B cell (primary cell): Measurements from ENCODE around the gene PIGH. TPM values are rescaled to one million over a fixed set of nuclear protein-coding genes. Genes with fewer than 3 reads are reported as not detected.

Experiments
- ATAC-seq: fragments of 200-7000 bp; cut with Tn5 transposase; one replicate; pipeline ENCODE4 v1.10.0; 2021; ENCODE audit warnings: low read depth, mild to moderate bottlenecking, moderate number of reproducible peaks, moderate library complexity
- CTCF ChIA-PET: fragments of 350-600 bp; sonication (Branson Sonifier 250); formaldehyde crosslinking; loops from one replicate; lab custom pipeline; 2021; ENCODE audit warnings: antibody characterized with exemption, inconsistent platforms; lab: Charles Lee
- POLR2A ChIA-PET: fragments of 350-600 bp; sonication (Branson Sonifier 250); formaldehyde crosslinking; loops from one replicate; lab custom pipeline; 2021; ENCODE audit warnings: antibody characterized with exemption; lab: Charles Lee
- DNase-seq: peaks from one replicate; pipeline ENCODE4 v3.0.0; 2013
- H2AFZ ChIP-seq: 2 replicates; pipeline ENCODE4 v1.6.1; 2012; ENCODE audit warnings: mild to moderate bottlenecking, low read depth, low read length; ENCODE audit not compliant: insufficient read depth, poor library complexity, severe bottlenecking
- H3K27ac ChIP-seq, 2 donors: 1 replicate in 1 of 2; 2 replicates in 1 of 2; pipeline ENCODE4 v1.5.1; 2012 to 2013; ENCODE audit warnings: low read length in 2 of 2, mild to moderate bottlenecking in 2 of 2, moderate library complexity in 1 of 2
- H3K27me3 ChIP-seq, 4 experiments: fragments of 200-600 bp in 1 of 4; sonication (generic) in 1 of 4; replicated peaks in 1 of 4; 1 replicate in 2 of 4; 2 replicates in 2 of 4; pipeline versions ENCODE4 v1.6.1 to v1.7.0; 2013 to 2016; ENCODE audit warnings: low read length in 3 of 4, mild to moderate bottlenecking in 2 of 4, mixed read lengths in 1 of 4, moderate library complexity in 1 of 4; ENCODE audit not compliant: insufficient read depth in 4 of 4, control insufficient read depth in 3 of 4; ENCODE audit errors: control extremely low read depth in 1 of 4
- H3K36me3 ChIP-seq, 2 experiments: replicated peaks in 1 of 2; 1 replicate in 1 of 2; 2 replicates in 1 of 2; pipeline versions ENCODE4 v1.6.1 to v1.7.1; 2013; ENCODE audit warnings: low read length in 1 of 2; ENCODE audit not compliant: insufficient read depth in 2 of 2, control insufficient read depth in 1 of 2; ENCODE audit errors: control extremely low read depth in 1 of 2, extremely low read depth in 1 of 2
- H3K4me1 ChIP-seq, 2 donors: fragments of 200-600 bp in 1 of 2; sonication (generic) in 1 of 2; 1 replicate in 1 of 2; 2 replicates in 1 of 2; pipeline versions ENCODE4 v1.5.1 to v1.6.1; 2013 to 2017; ENCODE audit warnings: low read length in 2 of 2; ENCODE audit not compliant: control insufficient read depth in 2 of 2, insufficient read depth in 2 of 2
- H3K4me2 ChIP-seq: replicated peaks from 2 replicates; pipeline ENCODE3; 2012; ENCODE audit warnings: mild to moderate bottlenecking, low read depth, low read length; ENCODE audit not compliant: poor library complexity, severe bottlenecking
- H3K4me3 ChIP-seq, 5 experiments: fragments of 200-600 bp in 1 of 5; sonication (generic) in 1 of 5; 1 replicate in 3 of 5; 2 replicates in 2 of 5; pipeline versions ENCODE4 v1.5.1 to v1.7.0; 2011 to 2016; ENCODE audit warnings: low read length in 4 of 5, mild to moderate bottlenecking in 4 of 5, low read depth in 2 of 5, control low read depth in 1 of 5, moderate library complexity in 1 of 5; ENCODE audit not compliant: insufficient read depth in 1 of 5; ENCODE audit errors: control extremely low read depth in 1 of 5, extremely low read depth in 1 of 5
- H3K79me2 ChIP-seq: fragments of 200-600 bp; sonication (generic); one replicate; pipeline ENCODE4 v1.6.0; 2016; ENCODE audit warnings: low read length; ENCODE audit not compliant: control insufficient read depth, insufficient read depth
- H3K9ac ChIP-seq: fragments of 200-600 bp; sonication (generic); 2 replicates; pipeline ENCODE4 v1.6.1; 2017; ENCODE audit warnings: mild to moderate bottlenecking, low read length, moderate library complexity
- H3K9me3 ChIP-seq, 3 donors: one replicate each; pipeline versions ENCODE4 v1.6.1 to v1.7.1; 2013; ENCODE audit warnings: low read length in 2 of 3; ENCODE audit not compliant: control insufficient read depth in 2 of 3, insufficient read depth in 1 of 3; ENCODE audit errors: control extremely low read depth in 1 of 3
- H4K20me1 ChIP-seq: 2 replicates; pipeline ENCODE4 v1.6.0; 2012; ENCODE audit warnings: mild to moderate bottlenecking, low read length; ENCODE audit not compliant: insufficient read depth, control insufficient read depth, poor library complexity, severe bottlenecking
- H3K27ac Mint-ChIP-seq: one replicate; pipeline ENCODE4 v1.8.0; 2021; ENCODE audit warnings: mixed read lengths
- H3K27me3 Mint-ChIP-seq: one replicate; pipeline ENCODE4 v1.8.0; 2021; ENCODE audit warnings: mixed read lengths
- H3K4me1 Mint-ChIP-seq: one replicate; pipeline ENCODE4 v1.8.0; 2021; ENCODE audit warnings: mixed read lengths
- H3K4me3 Mint-ChIP-seq: one replicate; pipeline ENCODE4 v1.8.0; 2021; ENCODE audit warnings: mixed read lengths
- H3K9me3 Mint-ChIP-seq: one replicate; pipeline ENCODE4 v1.8.0; 2022; ENCODE audit warnings: mixed read lengths; ENCODE audit not compliant: insufficient read depth
- CTCF ChIP-seq: fragments of 200-600 bp; IDR thresholded peaks from one replicate; pipeline ENCODE4 v1.8.0; 2022; ENCODE audit warnings: antibody characterized with exemption, mild to moderate bottlenecking
- EZH2 ChIP-seq: IDR thresholded peaks from 2 replicates; pipeline ENCODE4 v1.6.1; 2012; ENCODE audit warnings: borderline replicate concordance, low read depth, mild to moderate bottlenecking, moderate library complexity, low read length; ENCODE audit not compliant: insufficient read depth, poor library complexity, severe bottlenecking
- WGBS: methylation state at CpG from one replicate; pipeline ENCODE4 v1.1.5; 2013; ENCODE audit warnings: missing lambda C conversion rate; ENCODE audit not compliant: insufficient coverage; 5-methylcytosine and 5-hydroxymethylcytosine counted together
- intact Hi-C: fragments of 100-400 bp; cut with micrococcal nuclease; formaldehyde crosslinking; loops from one replicate; pipeline ENCODE4 v1.10.0; 2022
- polyA plus RNA-seq: library from polyadenylated mRNA; depleted of rRNA; stranded (reverse); fragments of >200 nt; gene quantifications from 2 replicates; pipeline ENCODE4 v1.2.3, GENCODE V29; 2012
- total RNA-seq, 2 donors: library from RNA; stranded (reverse); fragments of 120-200 nt in 1 of 2; gene quantifications; 1 replicate in 1 of 2; 2 replicates in 1 of 2; pipeline versions ENCODE4 v1.2.3 to v1.2.4, GENCODE V29; 2013 to 2022

PIGH gene
- total and polyA plus RNA-seq, 2 donors (not counting 1 experiment from before 2014, with no cell fraction given) = 26.7 to 48.0 TPM

- Histone ChIP-seq H4K20me1 (no peaks in the 10 kb centered on the region), H3K4me2 (no peak overlapping the region), H3K9ac (no peak overlapping the region), H2AFZ (no peak overlapping the region), H3K27ac (no peak overlapping the region), H3K4me3 (no peak overlapping the region), H3K4me1 (no peaks in the 10 kb centered on the region), H3K27me3 (no peaks in the 10 kb centered on the region), H3K79me2 (no peaks in the 10 kb centered on the region), H3K9me3 (peaks cover 0 to 2% (median 0%) of the 10 kb centered on the region in 3 donors), H3K36me3 (no peaks in the 10 kb centered on the region)
- ChIA-PET POLR2A (interaction anchor here (0.7 kb wide), 1 partner anchor 110 kb away, joined by 3 read pairs; no protein-coding TSS in a partner anchor), CTCF (interaction anchor here (3.8 kb wide), 1 partner anchor 130 kb away, joined by 26 read pairs; no protein-coding TSS in a partner anchor)
- no peak for TF ChIP-seq CTCF
- no peak for TF ChIP-seq EZH2
- ATAC-seq (no peak), DNase-seq (no peak)
- Mint-ChIP-seq H3K4me1 (no peaks in the 10 kb centered on the region), H3K27ac (no peak overlapping the region), H3K9me3 (no peaks in the 10 kb centered on the region), H3K27me3 (peaks cover 8% of the 10 kb centered on the region), H3K4me3 (no peak overlapping the region)
- intact Hi-C loops = no loop called here
- 86% methylated on average over 6 of the region's 7 CpGs for WGBS
Observed at GRCh38 chr14:67557118-67557517, 43.0 kb downstream of the PIGH start.

DNA sequence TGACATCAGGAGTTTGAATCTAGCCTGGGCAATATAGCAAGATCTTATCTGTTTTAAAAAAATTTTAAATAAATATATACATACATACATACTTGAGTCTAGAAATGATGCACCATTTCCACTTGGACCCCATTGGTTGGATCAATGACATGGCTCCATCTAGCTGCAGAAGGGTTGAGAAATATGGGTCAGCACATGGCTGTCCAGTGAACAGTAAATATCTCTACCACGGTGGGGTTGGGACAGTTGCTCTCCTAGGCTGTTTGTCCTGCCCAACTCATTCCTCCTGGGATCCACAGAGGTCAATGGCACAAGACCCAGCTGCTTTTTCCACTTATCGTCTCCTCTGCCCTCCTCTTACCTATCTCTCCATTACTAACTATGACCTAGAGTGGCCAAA, 43.4 kb downstream of the PIGH start:
- H3K4me2 ChIP-seq = no peak overlapping the region
- POLR2A ChIA-PET = interaction anchor here (0.7 kb wide), 1 partner anchor 110 kb away, joined by 3 read pairs; no protein-coding TSS in a partner anchor
- no peaks in the 10 kb centered on the region for H3K79me2 ChIP-seq
- Mint-ChIP-seq H3K9me3 (no peaks in the 10 kb centered on the region), H3K27ac (no peak overlapping the region), H3K27me3 (peaks cover 8% of the 10 kb centered on the region), H3K4me1 (no peaks in the 10 kb centered on the region), H3K4me3 (no peak overlapping the region)
- no peaks in the 10 kb centered on the region for H3K9me3 ChIP-seq
- ATAC-seq = no peak
- no peak for TF ChIP-seq EZH2
- intact Hi-C loops = no loop called here
- 80% methylated on average over 1 of the region's 2 CpGs for WGBS
- no peak overlapping the region for H2AFZ ChIP-seq
- no peaks in the 10 kb centered on the region for H4K20me1 ChIP-seq
- no peak overlapping the region for H3K27ac ChIP-seq
- no peak overlapping the region for H3K4me3 ChIP-seq
- no peaks in the 10 kb centered on the region for H3K27me3 ChIP-seq
- CTCF ChIA-PET = interaction anchor here (0.7 to 3.8 kb wide), 3 partner anchors 9 to 129 kb away, joined by 3 to 26 read pairs (median 4); no protein-coding TSS in a partner anchor
- no peaks in the 10 kb centered on the region for H3K36me3 ChIP-seq
- no peaks in the 10 kb centered on the region for H3K4me1 ChIP-seq
- no peak for DNase-seq
- H3K9ac ChIP-seq = no peak overlapping the region
